KOPT-K1 (cell line): ENCODE results near the gene TRPM2.

ENCODE experiments used
- H3K27ac ChIP-seq: fragments of 200-600 bp; sonication (generic); 2 replicates; pipeline ENCODE4 v1.5.1; 2016; ENCODE audit warnings: antibody characterized with exemption, mild to moderate bottlenecking, low read depth, low read length; ENCODE audit not compliant: poor library complexity, severe bottlenecking
- H3K36me3 ChIP-seq: fragments of 200-600 bp; sonication (generic); 2 replicates; pipeline ENCODE4 v1.5.1; 2017; ENCODE audit warnings: antibody characterized with exemption, mild to moderate bottlenecking, low read length, moderate library complexity; ENCODE audit not compliant: insufficient read depth
- H3K9me3 ChIP-seq: fragments of 200-600 bp; sonication (generic); 2 replicates; pipeline ENCODE4 v1.5.1; 2017; ENCODE audit warnings: antibody characterized with exemption, low read length, mild to moderate bottlenecking; ENCODE audit not compliant: insufficient read depth, poor library complexity, severe bottlenecking

TRPM2 gene

GRCh38 chr21:44443891-44444285 is 90.5 kb downstream of the TRPM2 start:
- H3K36me3 ChIP-seq = peaks cover 36% of the 10 kb centered on the region; the same call in 1 of the 2 replicates
- no peaks in the 10 kb centered on the region for H3K9me3 ChIP-seq
- H3K27ac ChIP-seq = no peak overlapping the region

- Histone ChIP-seq H3K27ac (no peak overlapping the region), H3K36me3 (peaks cover 30% of the 10 kb centered on the region; the same call in 1 of the 2 replicates), H3K9me3 (no peaks in the 10 kb centered on the region)
Observed at GRCh38 chr21:44444286-44444931, 91.0 kb downstream of the TRPM2 start.

- no peaks in the 10 kb centered on the region for H3K9me3 ChIP-seq
Observed at GRCh38 chr21:44445145-44445812, 91.9 kb downstream of the TRPM2 start.

GRCh38 chr21:44448651-44449131 is 95.3 kb downstream of the TRPM2 start:
- Histone ChIP-seq H3K9me3 (peaks cover 1% of the 10 kb centered on the region), H3K36me3 (peaks cover 2% of the 10 kb centered on the region; the same call in 1 of the 2 replicates)

More at GRCh38 chr21:44445145-44445812, 91.9 kb downstream of the TRPM2 start:
- Histone ChIP-seq H3K36me3 (peaks cover 29% of the 10 kb centered on the region; the same call in 1 of the 2 replicates), H3K27ac (no peak overlapping the region)

GRCh38 chr21:44449473-44450363 is 96.3 kb downstream of the TRPM2 start:
- no peak overlapping the region for H3K27ac ChIP-seq
- no peaks in the 10 kb centered on the region for H3K36me3 ChIP-seq
- peaks cover 12% of the 10 kb centered on the region for H3K9me3 ChIP-seq

More at GRCh38 chr21:44448651-44449131, 95.3 kb downstream of the TRPM2 start:
- H3K27ac ChIP-seq = no peak overlapping the region

GRCh38 chr21:44450402-44450801 is 97.0 kb downstream of the TRPM2 start:
- H3K27ac ChIP-seq = no peak overlapping the region
- no peaks in the 10 kb centered on the region for H3K36me3 ChIP-seq
- H3K9me3 ChIP-seq = peaks cover 15% of the 10 kb centered on the region

- H3K9me3 ChIP-seq = peaks cover 15% of the 10 kb centered on the region
- no peak overlapping the region for H3K27ac ChIP-seq
Observed at GRCh38 chr21:44450999-44451398, 97.6 kb downstream of the TRPM2 start.

GRCh38 chr21:44453120-44453519 is 99.7 kb downstream of the TRPM2 start:
- no peak overlapping the region for H3K27ac ChIP-seq
- H3K36me3 ChIP-seq = no peaks in the 10 kb centered on the region
- H3K9me3 ChIP-seq = peaks cover 15% of the 10 kb centered on the region

More at GRCh38 chr21:44450999-44451398, 97.6 kb downstream of the TRPM2 start:
- no peaks in the 10 kb centered on the region for H3K36me3 ChIP-seq

GRCh38 chr21:44454058-44454457 is 100.6 kb downstream of the TRPM2 start:
- H3K9me3 ChIP-seq = peaks cover 15% of the 10 kb centered on the region
- H3K27ac ChIP-seq = no peak overlapping the region
- no peaks in the 10 kb centered on the region for H3K36me3 ChIP-seq

- H3K27ac ChIP-seq = no peak within 1 kb of the TSS
- no peaks in the 10 kb centered on the region for H3K36me3 ChIP-seq
- peaks cover 15% of the 10 kb centered on the region for H3K9me3 ChIP-seq
Observed at GRCh38 chr21:44454747-44455523, 101.5 kb downstream of the TRPM2 start, which contains the start of gene LRRC3. Gene LRRC3, plus strand, starts transcription at chr21:44455510. Its CDS starts 1,135 bp downstream, at chr21:44456645.

GRCh38 chr21:44455524-44456213 is 102.2 kb downstream of the TRPM2 start:
- Histone ChIP-seq H3K27ac (no peak overlapping the region), H3K9me3 (peaks cover 15% of the 10 kb centered on the region), H3K36me3 (no peaks in the 10 kb centered on the region)

GRCh38 chr21:44456214-44456914 is 102.9 kb downstream of the TRPM2 start:
- peaks cover 15% of the 10 kb centered on the region for H3K9me3 ChIP-seq
- no peak overlapping the region for H3K27ac ChIP-seq
- H3K36me3 ChIP-seq = no peaks in the 10 kb centered on the region
